Right lobe of liver (tissue), 6 donors: ENCODE data around the gene MARCHF6. TPM values are rescaled to one million over a fixed set of nuclear protein-coding genes. Genes with fewer than 3 reads are reported as not detected.
A peak's percentile ranks its signal among the peaks of the same experiment; 100 is the strongest.

ENCODE experiments used
- ATAC-seq, 4 donors: fragments of 200-7000 bp; cut with Tn5 transposase; one replicate each; pipeline ENCODE4 v1.9.1; 2020; ENCODE audit warnings: mild to moderate bottlenecking in 4 of 4, moderate library complexity in 4 of 4
- DNase-seq, 3 donors: peaks; one replicate each; pipeline ENCODE4 v3.0.0-alpha.2; 2020
- H3K27ac ChIP-seq, 3 donors: fragments of 200-600 bp; one replicate each; pipeline ENCODE4 v1.8.0; 2022
- H3K27me3 ChIP-seq, 2 donors: fragments of 200-600 bp; one replicate each; pipeline ENCODE4 v1.8.0; 2022
- H3K36me3 ChIP-seq, 4 donors: fragments of 200-600 bp; sonication (generic) in 1 of 4; one replicate each; pipeline versions ENCODE4 v1.5.1 to v1.8.0; 2017 to 2022; ENCODE audit warnings: control low read depth in 1 of 4
- H3K4me1 ChIP-seq, 4 donors: fragments of 200-600 bp; sonication (generic) in 1 of 4; one replicate each; pipeline versions ENCODE4 v1.5.1 to v1.8.0; 2017 to 2022; ENCODE audit warnings: control low read depth in 1 of 4
- H3K4me3 ChIP-seq, 3 donors: fragments of 200-600 bp; one replicate each; pipeline ENCODE4 v1.8.0; 2022
- H3K9me3 ChIP-seq, 4 donors: fragments of 200-600 bp; sonication (generic) in 1 of 4; one replicate each; pipeline versions ENCODE4 v1.5.1 to v1.8.0; 2017 to 2022; ENCODE audit warnings: control low read depth in 1 of 4
- POLR2A ChIP-seq: fragments of 450-650 bp; IDR thresholded peaks from one replicate; pipeline ENCODE4 v1.6.1; 2017; ENCODE audit warnings: antibody characterized with exemption, mild to moderate bottlenecking
- WGBS: methylation state at CpG from one replicate; pipeline ENCODE4 v1.1.6; 2018; ENCODE audit warnings: low coverage, low lambda C conversion rate; ENCODE audit not compliant: insufficient coverage; ENCODE audit errors: missing lambda C conversion rate; 5-methylcytosine and 5-hydroxymethylcytosine counted together
- intact Hi-C, 2 donors: fragments of 100-400 bp; cut with DNase I; formaldehyde crosslinking; loops; one replicate each; pipeline versions ENCODE4 v1.11.2 to v1.14.1; 2022
- total RNA-seq, 6 experiments: library from RNA; depleted of rRNA in 2 of 6; stranded (reverse); fragments of >200 nt in 2 of 6; fragmentation: NEBNext Ultra II Directional in 3 of 6; extraction: Animal tissue kit (Norgen Biotek cat#: 25700) in 3 of 6; gene quantifications; one replicate each; pipeline versions ENCODE4 v1.1.0 to v1.2.4, GENCODE V29; 2016 to 2023
- TF ChIP-seq, protein P1 (sequence below), 4 donors: fragments of 200-600 bp in 3 of 4; fragments of 450-650 bp in 1 of 4; IDR thresholded peaks; one replicate each; pipeline versions ENCODE4 v1.5.1 to v1.8.0; 2016 to 2022; ENCODE audit warnings: antibody characterized with exemption in 4 of 4, mild to moderate bottlenecking in 2 of 4
- donor health status: DM: no; HTN: yes; CAD: no.
- donor health status: DM: no; HTN: no; CAD: no.
- donor health status: DM: no; HTN: no; CAD: no.
- donor health status: DM: no; HTN: yes; CAD: no.
- donor health status: DM: no; HTN: yes; CAD: no.

MARCHF6 gene
- total RNA-seq, 6 experiments from 2014 or later: 44.9 to 106 (median 68.6) TPM

GRCh38 chr5:10334831-10335230 lies 18.7 kb upstream of the MARCHF6 start:
- TF ChIP-seq POLR2A: no peak
- TF ChIP-seq, protein P1, sequence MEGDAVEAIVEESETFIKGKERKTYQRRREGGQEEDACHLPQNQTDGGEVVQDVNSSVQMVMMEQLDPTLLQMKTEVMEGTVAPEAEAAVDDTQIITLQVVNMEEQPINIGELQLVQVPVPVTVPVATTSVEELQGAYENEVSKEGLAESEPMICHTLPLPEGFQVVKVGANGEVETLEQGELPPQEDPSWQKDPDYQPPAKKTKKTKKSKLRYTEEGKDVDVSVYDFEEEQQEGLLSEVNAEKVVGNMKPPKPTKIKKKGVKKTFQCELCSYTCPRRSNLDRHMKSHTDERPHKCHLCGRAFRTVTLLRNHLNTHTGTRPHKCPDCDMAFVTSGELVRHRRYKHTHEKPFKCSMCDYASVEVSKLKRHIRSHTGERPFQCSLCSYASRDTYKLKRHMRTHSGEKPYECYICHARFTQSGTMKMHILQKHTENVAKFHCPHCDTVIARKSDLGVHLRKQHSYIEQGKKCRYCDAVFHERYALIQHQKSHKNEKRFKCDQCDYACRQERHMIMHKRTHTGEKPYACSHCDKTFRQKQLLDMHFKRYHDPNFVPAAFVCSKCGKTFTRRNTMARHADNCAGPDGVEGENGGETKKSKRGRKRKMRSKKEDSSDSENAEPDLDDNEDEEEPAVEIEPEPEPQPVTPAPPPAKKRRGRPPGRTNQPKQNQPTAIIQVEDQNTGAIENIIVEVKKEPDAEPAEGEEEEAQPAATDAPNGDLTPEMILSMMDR (IDR thresholded peaks at IDR 0.05): no peak
- Histone ChIP-seq H3K27ac (peak overlapping the region in 1 of 3 donors; percentile 85), H3K9me3 (no peaks in the 10 kb centered on the region), H3K36me3 (no peaks in the 10 kb centered on the region), H3K4me1 (peaks cover 0 to 47% (median 9%) of the 10 kb centered on the region in 4 donors), H3K4me3 (no peak overlapping the region), H3K27me3 (no peaks in the 10 kb centered on the region)
- 78% methylated on average over 5 of the region's 5 CpGs for WGBS
- DNase-seq (no peak), ATAC-seq (no peak)
- intact Hi-C loops: no loop called here

- TF ChIP-seq, protein P1 (IDR thresholded peaks at IDR 0.05): no peak
- TF ChIP-seq POLR2A: peak; percentile 46
- peak overlapping the region; percentile 10 to 85 (median 71) for H3K27ac ChIP-seq
- peaks cover 0 to 37% (median 9%) of the 10 kb centered on the region in 4 donors for H3K4me1 ChIP-seq
- DNase-seq (peak; percentile 62 to 85 (median 75)), ATAC-seq (peak; percentile 40 to 67 (median 46))
- no peaks in the 10 kb centered on the region for H3K9me3 ChIP-seq
- H3K27me3 ChIP-seq: no peaks in the 10 kb centered on the region
- 43% methylated on average over 12 of the region's 14 CpGs for WGBS
- H3K36me3 ChIP-seq: no peaks in the 10 kb centered on the region
- H3K4me3 ChIP-seq: no peak overlapping the region
- intact Hi-C loops: no loop called here
Measured at GRCh38 chr5:10335711-10336470, 17.6 kb upstream of the MARCHF6 start.

DNA sequence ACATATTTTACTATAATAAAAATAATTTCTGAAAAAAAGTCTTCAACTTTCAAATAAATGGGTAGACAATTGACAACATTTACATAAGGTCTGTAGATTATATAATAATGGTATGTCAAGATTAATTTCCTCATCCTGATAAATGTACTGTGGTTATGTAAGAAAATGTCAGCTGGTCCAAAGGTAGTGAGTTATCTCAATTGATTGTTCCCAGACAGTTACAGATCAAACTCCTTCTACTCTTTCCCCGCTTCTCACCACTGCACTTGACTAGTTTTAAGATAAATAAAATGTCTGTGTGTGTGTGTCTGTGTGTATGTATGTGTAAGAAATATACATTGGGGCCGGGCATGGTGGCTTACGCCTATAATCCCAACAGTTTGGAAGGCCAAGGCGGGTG lies 16.4 kb upstream of the MARCHF6 start:
- Histone ChIP-seq H3K9me3 (no peaks in the 10 kb centered on the region), H3K27me3 (no peaks in the 10 kb centered on the region), H3K36me3 (no peaks in the 10 kb centered on the region), H3K4me1 (peaks cover 0 to 25% (median 6%) of the 10 kb centered on the region in 4 donors), H3K4me3 (no peak overlapping the region), H3K27ac (peak overlapping the region in 2 of 3 donors; percentile 57 to 71)
- intact Hi-C loops: no loop called here
- ATAC-seq: peak in 1 of 4 donors; percentile 12
- TF ChIP-seq, protein P1 (IDR thresholded peaks at IDR 0.05): no peak
- TF ChIP-seq POLR2A: no peak
- WGBS: 73% methylated on average over 4 of the region's 4 CpGs
- DNase-seq: no peak

- TF ChIP-seq, protein P1 (IDR thresholded peaks at IDR 0.05): no peak
- Histone ChIP-seq H3K4me1 (peaks cover 0 to 22% (median 4%) of the 10 kb centered on the region in 4 donors), H3K36me3 (no peaks in the 10 kb centered on the region), H3K9me3 (no peaks in the 10 kb centered on the region), H3K27ac (no peak overlapping the region), H3K4me3 (no peak overlapping the region), H3K27me3 (no peaks in the 10 kb centered on the region)
- DNase-seq (no peak), ATAC-seq (no peak)
- intact Hi-C loops: no loop called here
- 17% methylated on average over 2 of the region's 4 CpGs for WGBS
Measured at GRCh38 chr5:10337986-10338385, 15.5 kb upstream of the MARCHF6 start.
